Keratinocyte (primary cell): ENCODE data around the gene AIP. TPM values are rescaled to one million over a fixed set of nuclear protein-coding genes. Genes with fewer than 3 reads are reported as not detected.

Source experiments
- DNase-seq: peaks from one replicate; pipeline ENCODE4 v3.0.0-alpha.2; 2011; ENCODE audit warnings: low read depth, missing footprints, low spot score
- FAIRE-seq: peaks from 2 replicates; lab custom pipeline; 2011; peaks lifted over from hg19 to GRCh38; lab: Jason Lieb, UNC
- H2AFZ ChIP-seq: 2 replicates; pipeline ENCODE4 v1.6.0; 2012; ENCODE audit warnings: low read length, control low read depth, inconsistent platforms; ENCODE audit not compliant: control insufficient read depth
- H3K27ac ChIP-seq: 2 replicates; pipeline ENCODE4 v1.5.1; 2011; ENCODE audit warnings: low read length; ENCODE audit not compliant: control insufficient read depth, insufficient read depth
- H3K27me3 ChIP-seq: 3 replicates; pipeline ENCODE4 v1.6.0; 2011; ENCODE audit warnings: low read length; ENCODE audit not compliant: control insufficient read depth, insufficient read depth; ENCODE audit errors: extremely low read depth
- H3K36me3 ChIP-seq, 2 experiments: 2 replicates in 1 of 2; 3 replicates in 1 of 2; pipeline ENCODE4 v1.5.1; 2011; ENCODE audit warnings: low read length in 2 of 2, mild to moderate bottlenecking in 1 of 2; ENCODE audit not compliant: control insufficient read depth in 2 of 2, insufficient read depth in 2 of 2; ENCODE audit errors: extremely low read depth in 1 of 2
- H3K4me1 ChIP-seq: 3 replicates; pipeline ENCODE4 v1.5.1; 2011; ENCODE audit warnings: low read length; ENCODE audit not compliant: control insufficient read depth, insufficient read depth; ENCODE audit errors: extremely low read depth
- H3K4me2 ChIP-seq: 3 replicates; pipeline ENCODE4 v1.6.0; 2011; ENCODE audit warnings: low read depth, low read length; ENCODE audit not compliant: control insufficient read depth, insufficient read depth; ENCODE audit errors: extremely low read depth
- H3K4me3 ChIP-seq, 3 experiments: fragments of 200-600 bp in 1 of 3; sonication (generic) in 1 of 3; 2 replicates in 2 of 3; 3 replicates in 1 of 3; pipeline ENCODE4 v1.5.1; 2011 to 2016; ENCODE audit warnings: low read length in 3 of 3, mild to moderate bottlenecking in 3 of 3, control low read depth in 2 of 3, inconsistent platforms in 1 of 3, low read depth in 1 of 3, mixed read lengths in 1 of 3, mixed run types in 1 of 3, moderate library complexity in 1 of 3; ENCODE audit not compliant: control insufficient read depth in 2 of 3, insufficient read depth in 2 of 3; ENCODE audit errors: extremely low read depth in 1 of 3
- H3K79me2 ChIP-seq: 2 replicates; pipeline ENCODE4 v1.6.0; 2012; ENCODE audit warnings: low read length; ENCODE audit not compliant: control insufficient read depth, insufficient read depth
- H3K9ac ChIP-seq: 3 replicates; pipeline ENCODE4 v1.6.0; 2011; ENCODE audit warnings: low read length; ENCODE audit not compliant: control insufficient read depth, insufficient read depth; ENCODE audit errors: extremely low read depth
- H3K9me1 ChIP-seq: 3 replicates; pipeline ENCODE4 v1.6.0; 2011; ENCODE audit warnings: low read length; ENCODE audit not compliant: control insufficient read depth, insufficient read depth; ENCODE audit errors: extremely low read depth
- H3K9me3 ChIP-seq: 2 replicates; pipeline ENCODE4 v1.5.1; 2012; ENCODE audit warnings: low read depth, low read length; ENCODE audit not compliant: control insufficient read depth
- H4K20me1 ChIP-seq: 3 replicates; pipeline ENCODE4 v1.6.0; 2011; ENCODE audit warnings: low read length; ENCODE audit not compliant: control insufficient read depth, insufficient read depth; ENCODE audit errors: extremely low read depth
- CTCF ChIP-seq, 3 experiments: IDR thresholded peaks in 1 of 3; conservative IDR thresholded peaks in 1 of 3; optimal IDR thresholded peaks in 1 of 3; 2 replicates in 2 of 3; 3 replicates in 1 of 3; pipeline versions ENCODE3 to v1.5.1; 2011; ENCODE audit warnings: low read length in 3 of 3, mild to moderate bottlenecking in 3 of 3, moderate library complexity in 2 of 3, control low read depth in 1 of 3, inconsistent platforms in 1 of 3; ENCODE audit not compliant: insufficient read depth in 2 of 3; ENCODE audit errors: extremely low read depth in 1 of 3
- EZH2 ChIP-seq: IDR thresholded peaks from one replicate; pipeline ENCODE4 v1.6.1; 2012; ENCODE audit warnings: inconsistent platforms, mild to moderate bottlenecking, low read length, moderate library complexity
- dilution Hi-C: fragments of 300-500 bp; cut with MboI; formaldehyde crosslinking; loops from one replicate; pipeline ENCODE4 v1.7.0; 2020; ENCODE audit warnings: low sequenced_read_pairs; ENCODE audit not compliant: extremely low pct_ligation_motif_present
- polyA plus RNA-seq, 5 experiments: library from polyadenylated mRNA; depleted of rRNA in 3 of 5; stranded (reverse) in 3 of 5; stranded (forward) in 1 of 5; unstranded in 1 of 5; fragments of >200 nt; gene quantifications; 1 replicate in 1 of 5; 2 replicates in 3 of 5; 3 replicates in 1 of 5; pipeline versions ENCODE4 v1.2.1 to v1.2.3, GENCODE V29; 2011 to 2012; ENCODE audit warnings: missing spikeins in 2 of 5, low read depth in 1 of 5, low replicate concordance in 1 of 5

The AIP gene
- polyA plus RNA-seq, 1 donor (not counting 4 experiments of a cell fraction or from before 2014, with no cell fraction given) = 32.5 TPM

DNA sequence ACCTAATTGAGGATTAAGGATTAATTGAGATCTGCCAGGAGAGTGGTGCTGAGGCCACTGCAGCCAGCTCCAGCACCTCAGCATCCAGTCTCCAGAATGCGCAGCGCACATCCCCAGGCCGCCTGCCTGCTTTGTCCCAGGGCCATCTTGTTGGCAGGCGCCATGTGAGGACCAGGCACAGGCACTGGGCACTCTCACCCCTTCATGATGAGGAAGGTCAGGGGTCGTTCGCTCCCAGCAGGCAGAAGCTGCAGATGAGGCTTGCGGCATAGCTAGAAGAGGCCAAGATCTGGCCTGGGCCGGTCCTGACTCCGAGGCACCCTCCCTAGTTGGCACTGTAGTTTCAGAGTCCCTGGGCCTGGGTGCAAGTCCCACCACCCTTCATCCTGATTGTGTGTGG is 34.0 kb downstream of the AIP start:
- no peak for FAIRE-seq

DNA sequence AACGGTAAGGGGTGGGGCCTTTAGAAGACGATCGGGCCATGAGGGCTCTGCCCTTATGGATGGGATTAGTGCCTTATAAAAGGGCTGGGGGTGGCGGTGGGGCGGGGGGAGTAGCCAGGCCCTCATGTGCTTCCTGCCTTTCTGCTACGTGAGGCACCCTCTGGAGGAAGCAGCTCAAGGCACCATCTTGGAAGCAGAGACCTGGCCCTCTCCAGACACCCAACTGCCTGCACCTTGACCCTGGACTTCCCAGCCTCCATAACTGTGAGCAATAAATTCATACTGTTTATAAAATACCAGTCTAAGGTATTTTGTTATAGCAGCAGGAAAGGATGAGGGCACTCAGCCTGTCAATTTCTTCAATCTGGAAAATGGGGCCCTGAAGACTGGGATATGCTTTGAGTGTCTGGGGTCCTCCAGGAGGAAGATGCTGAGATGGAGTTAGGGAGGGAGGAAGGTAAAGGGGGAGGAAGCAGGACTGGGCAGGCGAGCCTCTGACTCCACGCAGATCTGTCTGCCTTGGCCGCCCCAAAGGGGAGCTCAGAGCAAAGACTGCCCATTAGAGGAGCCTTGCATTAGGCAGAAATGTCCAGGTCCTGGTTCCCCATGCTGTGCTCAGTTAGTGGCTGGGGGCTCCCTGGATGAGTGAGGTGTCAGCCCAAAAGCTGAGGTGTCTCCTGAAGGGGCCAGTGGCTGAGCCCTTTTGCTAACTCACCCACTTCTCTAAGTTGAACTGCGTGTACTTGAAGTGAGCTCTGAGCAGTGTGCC is 35.1 kb downstream of the AIP start:
- H3K9me3 ChIP-seq = no peaks in the 10 kb centered on the region
- H3K36me3 ChIP-seq = no peaks in the 10 kb centered on the region
- no peaks in the 10 kb centered on the region for H3K9me1 ChIP-seq
- DNase-seq (no peak), FAIRE-seq (no peak)
- H3K27ac ChIP-seq = no peak overlapping the region
- H3K79me2 ChIP-seq = no peaks in the 10 kb centered on the region
- no peaks in the 10 kb centered on the region for H4K20me1 ChIP-seq
- dilution Hi-C loops = no loop called here
- TF ChIP-seq CTCF (optimal IDR thresholded peaks at IDR 0.05 in 1 of 3, IDR thresholded peaks at IDR 0.05 in 1 of 3, conservative IDR thresholded peaks at IDR 0.05 in 1 of 3; ENCODE audit: extremely low read depth in 1 of 3, insufficient read depth in 2 of 3, low read length in 3 of 3) (no peak), EZH2 (no peak)
- no peak overlapping the region for H2AFZ ChIP-seq
- no peak overlapping the region for H3K9ac ChIP-seq
- H3K4me3 ChIP-seq = no peak overlapping the region
- no peak overlapping the region for H3K4me2 ChIP-seq
- no peaks in the 10 kb centered on the region for H3K4me1 ChIP-seq
- H3K27me3 ChIP-seq = no peaks in the 10 kb centered on the region

More for the DNA sequence above, 34.0 kb downstream of the AIP start:
- Histone ChIP-seq H3K4me1 (no peaks in the 10 kb centered on the region), H3K27me3 (no peaks in the 10 kb centered on the region), H3K36me3 (no peaks in the 10 kb centered on the region), H4K20me1 (no peaks in the 10 kb centered on the region), H2AFZ (no peak overlapping the region), H3K9me3 (no peaks in the 10 kb centered on the region), H3K27ac (no peak overlapping the region), H3K4me3 (no peak overlapping the region), H3K9ac (no peak overlapping the region), H3K79me2 (no peaks in the 10 kb centered on the region), H3K9me1 (no peaks in the 10 kb centered on the region), H3K4me2 (no peak overlapping the region)
- no peak for DNase-seq
- dilution Hi-C loops = no loop called here
- TF ChIP-seq CTCF (optimal IDR thresholded peaks at IDR 0.05 in 1 of 3, IDR thresholded peaks at IDR 0.05 in 1 of 3, conservative IDR thresholded peaks at IDR 0.05 in 1 of 3; ENCODE audit: extremely low read depth in 1 of 3, insufficient read depth in 2 of 3, low read length in 3 of 3) (no peak), EZH2 (no peak)
